ENCODE data around the gene FADS2. TPM values are rescaled to one million over a fixed set of nuclear protein-coding genes. Genes with fewer than 3 reads are reported as not detected.

FADS2 gene
- total RNA-seq, 2 donors from 2014 or later: 5.1 to 10.2 TPM

GRCh38 chr11:61892085-61892370 is 63.9 kb downstream of the FADS2 start:
- peaks cover 4% of the 10 kb centered on the region for H3K36me3 ChIP-seq
- no peaks in the 10 kb centered on the region for H3K27me3 ChIP-seq
- no peak for DNase-seq (ENCODE audit: low spot score)
- no peaks in the 10 kb centered on the region for H3K9me3 ChIP-seq
- H3K4me1 ChIP-seq: peaks cover 0 to 44% of the 10 kb centered on the region in 2 donors
- no peak for TF ChIP-seq CTCF (IDR thresholded peaks at IDR 0.05)
- peak overlapping the region; percentile 81 to 91 for H3K4me3 ChIP-seq
- peak overlapping the region; percentile 94 to 96 for H3K27ac ChIP-seq

- Histone ChIP-seq H3K4me3 (no peak overlapping the region), H3K36me3 (peaks cover 10% of the 10 kb centered on the region), H3K4me1 (peaks cover 0 to 31% of the 10 kb centered on the region in 2 donors), H3K9me3 (no peaks in the 10 kb centered on the region), H3K27ac (peak overlapping the region in 1 of 2 donors; percentile 37), H3K27me3 (no peaks in the 10 kb centered on the region)
- DNase-seq (ENCODE audit: low spot score): no peak
- no peak for TF ChIP-seq CTCF (IDR thresholded peaks at IDR 0.05)
These were observed 65.9 kb downstream of the FADS2 start for GRCh38 chr11:61893981-61894380.

- H3K27me3 ChIP-seq: no peaks in the 10 kb centered on the region
- no peak for DNase-seq (ENCODE audit: low spot score)
- TF ChIP-seq CTCF (IDR thresholded peaks at IDR 0.05): no peak
- no peak overlapping the region for H3K4me3 ChIP-seq
- H3K9me3 ChIP-seq: no peaks in the 10 kb centered on the region
- no peak overlapping the region for H3K27ac ChIP-seq
- peaks cover 10% of the 10 kb centered on the region for H3K36me3 ChIP-seq
- H3K4me1 ChIP-seq: peaks cover 0 to 24% of the 10 kb centered on the region in 2 donors
These were observed 67.1 kb downstream of the FADS2 start for GRCh38 chr11:61895046-61895717.

GRCh38 chr11:61895718-61896059 is 67.6 kb downstream of the FADS2 start:
- peaks cover 0 to 19% of the 10 kb centered on the region in 2 donors for H3K4me1 ChIP-seq
- no peak overlapping the region for H3K27ac ChIP-seq
- no peak overlapping the region for H3K4me3 ChIP-seq
- H3K27me3 ChIP-seq: no peaks in the 10 kb centered on the region
- no peak for TF ChIP-seq CTCF (IDR thresholded peaks at IDR 0.05)
- DNase-seq (ENCODE audit: low spot score): no peak
- peaks cover 10% of the 10 kb centered on the region for H3K36me3 ChIP-seq
- no peaks in the 10 kb centered on the region for H3K9me3 ChIP-seq

GRCh38 chr11:61896665-61897386 is 68.7 kb downstream of the FADS2 start:
- Histone ChIP-seq H3K4me3 (no peak overlapping the region), H3K9me3 (no peaks in the 10 kb centered on the region), H3K27ac (peak overlapping the region in 1 of 2 donors; percentile 20), H3K4me1 (peaks cover 0 to 15% of the 10 kb centered on the region in 2 donors), H3K36me3 (peaks cover 10% of the 10 kb centered on the region), H3K27me3 (no peaks in the 10 kb centered on the region)
- TF ChIP-seq CTCF (IDR thresholded peaks at IDR 0.05): no peak
- DNase-seq (ENCODE audit: low spot score): no peak

Measured in right atrium auricular region (tissue), 2 donors.